GM23248 (cell line): ENCODE results near the gene CARD6.

Source experiments
- EZH2 ChIP-seq: fragments of 200-600 bp; sonication (generic); IDR thresholded peaks from 2 replicates; pipeline ENCODE4 v1.6.1; 2018; ENCODE audit warnings: antibody characterized with exemption, mild to moderate bottlenecking; ENCODE audit not compliant: insufficient read depth, poor library complexity, severe bottlenecking
- EZH2phosphoT487 ChIP-seq: fragments of 200-600 bp; sonication (generic); IDR thresholded peaks from 2 replicates; pipeline ENCODE4 v1.6.1; 2018; ENCODE audit warnings: antibody characterized with exemption, moderate library complexity, mild to moderate bottlenecking, low read depth; ENCODE audit not compliant: insufficient read depth

DNA sequence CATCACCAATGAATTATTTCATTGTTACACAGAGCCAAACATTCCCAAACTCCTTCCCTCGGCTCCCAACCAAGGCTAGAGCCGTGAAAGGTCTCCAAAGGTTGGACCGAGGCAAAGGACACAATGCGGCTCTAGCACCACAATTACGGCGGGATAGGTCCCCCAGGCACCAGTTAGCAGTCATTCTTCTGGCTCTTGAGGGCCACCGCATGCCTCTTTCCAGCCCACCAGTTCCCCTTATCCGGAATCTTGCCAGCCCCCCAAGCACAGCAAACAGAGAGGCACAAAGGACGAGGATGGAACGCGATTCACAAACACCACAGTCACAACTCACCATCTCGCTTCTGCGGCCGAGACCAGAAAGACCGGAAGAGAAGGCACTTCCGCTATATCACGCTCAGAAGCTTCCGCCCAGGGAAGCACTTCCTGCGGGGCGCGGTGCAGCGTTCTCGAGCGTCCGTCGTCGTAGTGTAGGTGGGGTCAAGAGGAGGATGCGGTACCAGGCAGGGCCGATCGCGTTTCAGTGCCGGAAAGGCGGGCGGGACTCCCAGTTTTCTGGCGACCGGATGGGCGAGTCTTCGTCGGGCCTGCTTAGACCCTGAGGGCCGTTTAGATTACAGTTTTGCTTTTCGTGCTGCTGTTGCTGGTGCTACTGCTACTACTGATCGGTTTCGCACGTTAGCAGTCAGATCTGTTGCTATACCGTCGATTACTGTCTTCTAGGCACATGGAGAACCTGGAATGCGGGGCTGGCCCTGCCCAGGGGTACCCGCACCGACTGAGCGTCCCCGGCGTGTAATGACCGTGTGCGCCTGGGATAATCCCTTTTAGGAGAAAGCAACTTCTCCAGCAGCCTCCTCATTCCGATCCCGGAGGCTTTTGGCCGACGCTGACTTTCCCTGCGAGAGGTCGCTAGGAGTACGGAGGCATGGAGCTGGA is 6.0 kb upstream of the CARD6 start, which contains the start of gene RPL37:
- TF ChIP-seq EZH2phosphoT487 (no peak), EZH2 (no peak)
